Activated naive CD4-positive, alpha-beta T cell treated with anti-CD3 and anti-CD28 coated beads, Interleukin-2, amount 50 U/mL, for 72 hours (primary cell): Measurements from ENCODE around the gene LRRC9. TPM values are rescaled to one million over a fixed set of nuclear protein-coding genes. Genes with fewer than 3 reads are reported as not detected.
"Not testable (repeated sequence)": the region's sequence is repeated elsewhere in the genome, so short reads cannot be mapped to it uniquely, and the experiment has no call there.

Experiments
- ATAC-seq, 2 donors: fragments of 150-1000 bp; cut with Tn5 transposase; 2 replicates each; pipeline ENCODE4 v1.10.0; 2021; ENCODE audit warnings: mild to moderate bottlenecking in 2 of 2, moderate library complexity in 2 of 2
- DNase-seq, 2 donors: peaks; one replicate each; pipeline ENCODE4 v3.0.0; 2021 to 2022; ENCODE audit warnings: low spot score in 2 of 2
- H3K27ac Mint-ChIP-seq, 2 donors: one replicate each; pipeline ENCODE4 v1.8.0; 2022; ENCODE audit warnings: mild to moderate bottlenecking in 2 of 2, mixed read lengths in 2 of 2
- H3K36me3 Mint-ChIP-seq, 2 donors: one replicate each; pipeline ENCODE4 v1.8.0; 2022; ENCODE audit warnings: mixed read lengths in 2 of 2
- H3K9me3 Mint-ChIP-seq, 2 donors: one replicate each; pipeline ENCODE4 v1.8.0; 2022; ENCODE audit warnings: mixed read lengths in 2 of 2
- total RNA-seq, 2 donors: library from RNA; stranded (reverse); gene quantifications; one replicate each; pipeline ENCODE4 v1.2.3, GENCODE V29; 2022

Gene LRRC9
- total RNA-seq, 2 donors from 2014 or later = 0.05 TPM; not detected in 1

DNA sequence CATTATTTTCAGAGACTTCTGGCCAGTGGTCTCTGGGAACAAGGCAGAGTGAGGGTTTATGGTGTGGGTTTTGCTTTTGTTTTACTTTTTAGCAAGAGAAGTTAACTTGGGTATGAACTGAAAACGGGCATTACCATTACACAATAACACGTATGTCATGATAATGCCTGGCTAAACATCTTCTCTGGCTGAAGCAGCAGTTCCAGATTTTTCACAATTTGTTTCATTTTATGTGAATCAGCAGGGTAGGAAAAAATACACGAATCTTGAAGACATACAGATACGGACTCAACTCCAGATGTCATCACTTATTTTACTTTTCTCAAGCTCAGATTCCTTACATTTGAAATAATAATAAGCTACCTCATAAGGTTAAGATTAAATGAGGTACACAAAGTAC, 169.3 kb downstream of the LRRC9 start:
- DNase-seq = no peak
- no peak for ATAC-seq
- Mint-ChIP-seq H3K36me3 (peaks cover 15 to 20% of the 10 kb centered on the region in 2 donors), H3K9me3 (no peaks in the 10 kb centered on the region), H3K27ac (no peak overlapping the region)

DNA sequence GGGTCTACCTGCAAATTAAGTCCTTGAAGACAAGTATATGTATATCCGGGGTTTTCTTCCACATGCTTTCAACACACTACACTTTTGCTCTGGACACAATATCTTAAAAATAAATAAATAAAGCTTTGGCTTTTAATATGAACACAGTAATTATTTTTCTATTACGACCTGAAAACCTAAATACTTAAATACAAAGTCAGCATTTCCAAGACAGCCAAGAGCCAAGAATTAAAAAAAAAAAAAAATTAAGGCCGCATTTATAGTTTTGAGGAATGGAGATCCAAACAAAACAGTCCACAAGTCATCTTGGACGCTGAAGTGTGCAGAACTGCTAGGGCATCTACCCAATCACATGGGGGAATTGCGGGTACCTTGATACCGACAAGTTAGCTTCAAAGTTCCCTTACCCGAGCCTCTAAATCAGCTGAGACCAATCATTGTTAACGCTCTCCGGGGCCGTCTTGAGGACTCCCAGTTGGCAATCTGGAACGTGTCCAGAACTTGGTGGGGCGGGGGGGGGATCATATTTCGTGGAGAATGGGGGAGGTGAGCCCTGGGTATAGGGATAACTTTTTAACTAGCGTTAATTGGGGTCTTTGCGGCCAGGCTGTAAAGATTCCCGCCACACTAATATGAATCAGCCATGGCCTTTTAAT, 171.0 kb downstream of the LRRC9 start:
- ATAC-seq (no peak), DNase-seq (no peak)
- H3K9me3 Mint-ChIP-seq = no peaks in the 10 kb centered on the region
- H3K27ac Mint-ChIP-seq = peak overlapping the region; percentile 85 to 98
- H3K36me3 Mint-ChIP-seq = peaks cover 15 to 22% of the 10 kb centered on the region in 2 donors

DNA sequence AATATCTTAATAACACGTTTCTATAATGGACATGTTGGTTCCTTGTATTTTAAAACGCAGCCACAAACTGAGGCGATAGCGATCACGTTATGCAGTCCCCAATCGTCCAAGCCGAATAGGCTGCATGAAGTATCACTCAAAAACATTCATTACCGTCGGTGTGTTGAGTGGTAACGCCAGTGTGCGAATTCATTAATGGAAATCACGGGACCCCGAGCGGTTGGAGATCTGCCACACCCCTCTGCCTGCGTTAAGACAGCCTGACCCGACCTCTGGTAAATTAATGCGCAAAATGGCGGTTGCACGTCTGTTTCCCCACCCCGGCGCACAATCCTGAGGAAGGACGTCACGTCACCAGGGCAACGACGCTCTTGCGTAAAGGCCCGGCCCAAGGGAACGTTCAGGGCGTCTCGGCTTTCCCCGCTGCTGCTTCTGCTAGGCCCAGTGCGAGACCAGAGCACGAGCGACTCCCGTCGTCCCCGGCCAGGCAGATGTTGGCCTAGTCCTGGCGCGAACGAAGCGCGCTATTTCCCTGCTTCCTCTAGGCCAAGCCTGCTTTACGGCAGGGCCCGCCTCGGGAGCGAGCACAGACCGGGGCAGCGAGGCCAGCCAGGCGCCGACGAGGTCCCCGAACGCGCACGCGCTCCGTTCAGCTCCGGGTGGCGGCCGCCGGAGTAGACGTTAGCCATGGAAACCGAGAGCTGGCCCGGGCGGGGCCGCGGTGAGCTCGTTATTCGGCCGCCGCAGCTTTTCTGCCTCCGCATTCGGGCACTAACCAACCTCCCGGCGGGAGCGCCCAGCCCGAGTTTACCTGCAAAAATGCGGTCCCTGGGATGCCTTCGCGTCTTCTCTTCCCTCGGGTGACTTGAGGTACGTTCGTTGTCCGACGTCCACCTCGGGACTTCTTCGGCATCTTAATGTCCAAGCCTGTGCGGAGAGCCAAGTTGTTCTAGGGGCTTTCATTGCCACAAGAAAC, 171.9 kb downstream of the LRRC9 start, which contains the start of gene PCNX4:
Gene PCNX4, plus strand, starts transcription at position 374 of the 976 bp plus-strand sequence. CDS start 15,716 bp downstream, outside the sequence.
- Mint-ChIP-seq H3K36me3 (peaks cover 15 to 22% of the 10 kb centered on the region in 2 donors), H3K9me3 (no peaks in the 10 kb centered on the region), H3K27ac (peak within 1 kb of the TSS; percentile 85 to 98)
- DNase-seq (peak; percentile 84 to 93), ATAC-seq (peak; percentile 93 to 97)

DNA sequence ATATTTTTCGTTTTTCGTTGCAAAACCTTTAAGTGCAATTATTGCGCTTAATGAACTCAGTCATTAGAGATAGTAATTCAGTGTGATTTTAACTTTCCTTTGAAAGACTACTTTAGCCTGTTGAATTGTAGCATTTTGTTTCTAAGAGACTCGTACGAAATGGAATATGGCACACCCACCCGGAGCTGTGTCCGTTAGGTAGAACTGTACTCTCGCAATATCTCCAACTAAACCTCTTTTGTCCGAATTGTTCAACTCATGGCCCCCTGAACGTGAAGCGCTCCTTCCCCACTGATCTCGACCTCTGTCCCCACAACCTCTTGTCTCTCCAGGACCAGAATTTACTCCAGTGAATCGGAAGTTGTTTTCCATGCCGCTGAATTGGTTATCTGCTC, 172.6 kb downstream of the LRRC9 start:
- H3K27ac Mint-ChIP-seq = peak overlapping the region; percentile 85 to 98
- no peak for DNase-seq
- no peak for ATAC-seq

DNA sequence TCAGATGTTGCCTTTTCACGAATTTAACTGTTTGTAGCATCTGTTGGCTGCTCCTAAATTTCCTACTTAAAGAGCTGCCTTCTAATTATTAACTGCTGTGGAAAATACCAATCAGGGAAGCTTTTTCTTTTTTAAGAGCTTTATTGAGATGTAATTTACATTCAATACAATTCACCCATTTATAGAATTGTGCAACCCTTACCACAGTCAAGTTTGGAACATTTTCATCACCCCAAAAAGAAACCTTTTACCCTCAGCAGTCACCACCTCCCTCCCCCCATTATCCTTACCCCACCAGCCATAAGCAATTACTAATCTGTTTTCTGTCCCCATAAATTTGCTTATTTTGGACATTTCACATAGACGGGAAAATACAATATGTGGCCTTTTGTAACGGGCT, 173.1 kb downstream of the LRRC9 start:
- ATAC-seq (no peak), DNase-seq (no peak)
- Mint-ChIP-seq H3K9me3 (no peaks in the 10 kb centered on the region), H3K36me3 (peaks cover 21 to 28% of the 10 kb centered on the region in 2 donors), H3K27ac (peak overlapping the region; percentile 85 to 98)

More for the DNA sequence above, 172.6 kb downstream of the LRRC9 start:
- Mint-ChIP-seq H3K9me3 (no peaks in the 10 kb centered on the region), H3K36me3 (peaks cover 16 to 23% of the 10 kb centered on the region in 2 donors)

DNA sequence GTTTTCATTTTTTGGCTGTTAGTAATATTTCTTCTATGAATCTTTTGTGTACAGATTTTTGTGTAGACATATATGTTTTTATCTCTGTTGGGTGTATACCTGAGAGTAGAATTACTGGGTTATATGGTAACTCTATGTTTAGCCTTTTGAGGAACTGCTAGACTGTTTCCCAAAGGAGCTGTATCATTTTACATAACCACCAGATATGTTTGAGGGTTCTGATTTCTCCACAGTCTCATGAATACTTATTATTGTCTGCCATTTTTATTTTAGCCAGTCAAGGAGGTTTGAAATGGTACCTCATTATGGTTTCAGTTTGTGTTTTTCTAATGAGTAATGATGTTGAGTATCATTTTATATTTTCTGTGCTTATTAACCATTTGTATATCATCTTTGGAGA, 173.7 kb downstream of the LRRC9 start:
- Mint-ChIP-seq H3K27ac (peak overlapping the region; percentile 31 to 85), H3K9me3 (no peaks in the 10 kb centered on the region), H3K36me3 (peaks cover 26 to 31% of the 10 kb centered on the region in 2 donors)
- DNase-seq (no peak), ATAC-seq (no peak)

DNA sequence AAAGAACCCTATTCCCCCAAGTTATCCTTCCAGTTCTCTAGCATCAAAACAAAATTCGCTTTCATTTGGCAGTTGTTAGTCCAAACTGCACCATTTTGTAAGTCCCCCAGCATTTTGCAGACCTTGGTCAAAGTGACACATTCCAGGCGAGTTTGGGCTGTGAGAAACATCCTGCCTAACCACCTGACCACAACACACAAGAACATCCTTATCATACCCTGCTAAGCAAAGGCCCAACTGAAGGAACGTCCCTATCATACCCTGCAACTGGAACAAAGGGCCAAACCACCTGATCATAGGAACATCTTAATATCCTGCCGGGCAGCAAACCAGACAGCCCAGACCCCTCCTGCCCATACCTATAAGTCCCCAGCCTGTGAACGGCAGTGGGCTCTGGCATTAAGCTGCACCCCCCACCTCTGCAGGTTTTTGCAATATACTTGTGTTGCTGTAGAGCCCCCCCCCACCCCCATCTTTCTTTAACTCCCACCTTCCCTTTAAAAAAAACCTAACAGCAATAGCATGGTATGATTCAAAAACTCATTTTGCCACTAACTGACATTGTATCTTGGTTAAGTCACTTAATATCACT, 174.5 kb downstream of the LRRC9 start:
- peaks cover 26 to 31% of the 10 kb centered on the region in 2 donors for H3K36me3 Mint-ChIP-seq
- DNase-seq (no peak), ATAC-seq (peak in 1 of 2 donors; percentile 30)
- peak overlapping the region; percentile 0 to 16 for H3K27ac Mint-ChIP-seq
- no peaks in the 10 kb centered on the region for H3K9me3 Mint-ChIP-seq

DNA sequence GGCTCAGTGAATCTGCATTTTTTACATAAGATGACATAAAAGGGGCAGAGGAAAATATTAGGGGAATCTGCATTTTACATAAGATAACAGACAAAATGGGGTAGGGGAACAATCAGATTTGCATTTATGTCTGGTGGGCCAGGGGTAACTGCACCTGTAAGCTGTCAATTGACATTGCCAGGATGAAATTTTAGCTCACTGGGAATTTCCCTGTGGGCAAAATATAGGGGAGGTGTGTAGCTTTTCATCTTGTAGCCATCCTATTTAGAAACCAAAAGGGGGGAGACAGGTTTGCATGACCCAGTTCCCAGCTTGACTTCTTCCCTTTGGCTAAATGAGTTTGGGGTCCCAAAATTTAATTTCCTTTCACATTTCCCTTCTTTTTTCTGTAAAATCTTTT, 175.3 kb downstream of the LRRC9 start:
- no peak for DNase-seq
- H3K27ac Mint-ChIP-seq = no peak overlapping the region
- no peaks in the 10 kb centered on the region for H3K9me3 Mint-ChIP-seq
- H3K36me3 Mint-ChIP-seq = peaks cover 26 to 31% of the 10 kb centered on the region in 2 donors
- ATAC-seq = no peak

DNA sequence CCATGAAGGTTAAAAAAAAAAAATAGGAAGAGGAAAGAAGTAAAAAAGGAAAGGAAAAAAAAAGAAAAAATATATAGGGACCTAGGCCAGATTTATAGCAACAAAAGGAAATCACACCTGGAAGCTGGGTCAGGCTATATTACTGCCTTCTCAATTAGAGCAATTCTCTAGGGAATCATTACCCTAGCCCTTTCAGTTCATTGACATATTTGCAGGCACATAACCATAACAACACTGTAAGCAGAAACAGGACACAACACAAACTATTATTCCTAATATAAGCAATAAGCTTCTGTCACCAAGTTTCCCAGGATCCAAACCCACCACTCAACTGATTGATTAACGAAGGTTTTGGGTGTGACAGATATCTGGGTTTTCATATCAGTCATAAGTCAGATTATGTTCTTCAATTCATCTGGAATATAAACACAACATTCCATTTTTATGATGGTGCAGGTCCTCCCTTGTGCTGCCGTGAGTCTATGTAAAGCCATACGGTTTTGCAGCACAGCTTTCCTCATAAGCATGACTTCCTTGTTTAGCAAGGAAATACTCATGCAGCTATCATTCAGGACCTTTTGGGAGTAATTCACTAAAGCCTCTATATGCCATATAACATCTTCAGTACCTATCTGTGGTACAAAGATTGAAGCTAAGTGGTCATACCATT, 176.0 kb downstream of the LRRC9 start:
- Mint-ChIP-seq H3K36me3 (peaks cover 31 to 35% of the 10 kb centered on the region in 2 donors), H3K9me3 (peaks cover 0 to 3% of the 10 kb centered on the region in 2 donors), H3K27ac (no peak overlapping the region)
- no peak for ATAC-seq
- no peak for DNase-seq

DNA sequence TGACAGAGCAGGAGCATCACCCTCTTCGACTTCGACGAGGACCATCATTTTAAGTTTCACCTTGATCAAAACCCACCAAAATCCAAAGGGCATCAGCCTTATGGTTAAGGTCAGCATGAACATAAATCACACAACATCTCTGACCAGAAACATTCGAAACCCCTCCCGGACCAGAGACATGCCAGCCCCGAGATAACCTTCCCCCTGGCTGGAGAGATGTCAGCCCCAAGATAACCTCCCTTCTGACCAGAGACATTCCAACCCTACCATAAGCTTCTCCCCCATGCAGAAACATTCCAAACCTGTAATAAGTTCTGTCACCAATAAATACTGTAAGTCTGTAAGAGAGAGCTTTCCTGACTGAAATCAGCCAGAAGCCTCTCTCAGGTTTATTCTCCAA, 178.0 kb downstream of the LRRC9 start:
- no peak for DNase-seq
- H3K36me3 Mint-ChIP-seq = peaks cover 24 to 26% of the 10 kb centered on the region in 2 donors
- peaks cover 0 to 5% of the 10 kb centered on the region in 2 donors for H3K9me3 Mint-ChIP-seq
- H3K27ac Mint-ChIP-seq = no peak overlapping the region
- no peak for ATAC-seq

DNA sequence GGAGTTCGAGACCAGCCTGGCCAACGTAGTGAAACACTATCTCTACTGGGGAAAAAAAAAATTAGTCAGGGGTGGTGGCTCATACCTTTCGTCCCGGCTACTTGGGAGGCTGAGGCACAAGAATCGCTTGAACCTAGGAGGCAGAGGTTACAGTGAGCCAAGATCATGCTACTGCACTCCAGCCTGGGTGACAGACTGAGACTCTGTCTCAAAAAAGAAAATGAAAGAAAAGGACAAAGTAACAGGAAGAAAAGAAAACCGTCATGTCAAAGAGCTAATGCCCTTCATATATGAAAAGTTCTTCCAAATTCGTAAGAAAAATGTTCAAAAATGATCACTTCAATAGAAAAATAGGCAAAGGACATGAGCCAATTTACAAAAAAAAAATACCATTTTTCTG, 179.9 kb downstream of the LRRC9 start:
- Mint-ChIP-seq H3K9me3 (peaks cover 0 to 10% of the 10 kb centered on the region in 2 donors), H3K36me3 (peaks cover 15 to 35% of the 10 kb centered on the region in 2 donors)

DNA sequence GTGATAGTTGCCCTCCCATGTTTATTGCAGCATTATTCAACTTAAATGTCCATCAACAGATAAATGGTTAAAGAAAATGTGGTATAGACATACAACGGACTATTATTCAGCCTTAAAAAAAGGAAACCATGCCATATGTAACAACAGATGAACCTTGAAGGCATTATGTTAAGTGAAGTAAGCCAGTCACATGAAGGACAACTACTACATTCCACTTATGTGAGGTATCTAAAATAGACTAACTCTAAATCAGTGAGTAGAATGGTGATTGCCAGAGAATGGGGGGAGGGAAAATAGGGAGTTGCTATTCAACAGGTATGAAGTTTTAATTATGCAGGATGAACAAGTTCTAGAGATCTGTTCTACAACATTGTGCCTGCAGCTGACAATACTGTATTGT, 181.8 kb downstream of the LRRC9 start:
- peaks cover 15 to 35% of the 10 kb centered on the region in 2 donors for H3K36me3 Mint-ChIP-seq
- H3K27ac Mint-ChIP-seq = no peak overlapping the region
- DNase-seq (no peak), ATAC-seq (no peak)
- peaks cover 0 to 10% of the 10 kb centered on the region in 2 donors for H3K9me3 Mint-ChIP-seq

More for the DNA sequence above, 179.9 kb downstream of the LRRC9 start:
- DNase-seq, ATAC-seq: not testable (repeated sequence)
- peak overlapping the region in 1 of 2 donors; percentile 44 for H3K27ac Mint-ChIP-seq

DNA sequence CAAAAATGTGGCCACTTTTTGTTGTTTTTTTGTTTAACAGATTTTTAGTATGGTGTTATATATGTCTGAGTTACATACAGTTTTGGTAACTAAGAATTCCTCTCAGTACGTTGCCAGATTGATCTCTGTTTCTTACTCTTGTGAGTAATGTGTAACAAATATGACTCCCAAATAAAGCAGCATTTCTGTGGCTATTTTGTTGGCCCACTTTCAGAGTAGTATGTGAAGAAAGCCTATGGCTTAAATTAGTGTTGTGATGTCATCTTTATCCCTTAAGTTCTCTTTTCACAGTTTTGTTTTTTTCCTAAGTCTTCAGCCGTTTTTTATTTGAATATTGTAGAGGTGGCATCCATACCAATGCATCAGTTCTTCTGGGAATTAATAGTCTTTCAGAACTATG, 182.4 kb downstream of the LRRC9 start:
- no peak overlapping the region for H3K27ac Mint-ChIP-seq
- peaks cover 15 to 36% of the 10 kb centered on the region in 2 donors for H3K36me3 Mint-ChIP-seq
- DNase-seq (no peak), ATAC-seq (no peak)
- H3K9me3 Mint-ChIP-seq = peaks cover 0 to 10% of the 10 kb centered on the region in 2 donors

DNA sequence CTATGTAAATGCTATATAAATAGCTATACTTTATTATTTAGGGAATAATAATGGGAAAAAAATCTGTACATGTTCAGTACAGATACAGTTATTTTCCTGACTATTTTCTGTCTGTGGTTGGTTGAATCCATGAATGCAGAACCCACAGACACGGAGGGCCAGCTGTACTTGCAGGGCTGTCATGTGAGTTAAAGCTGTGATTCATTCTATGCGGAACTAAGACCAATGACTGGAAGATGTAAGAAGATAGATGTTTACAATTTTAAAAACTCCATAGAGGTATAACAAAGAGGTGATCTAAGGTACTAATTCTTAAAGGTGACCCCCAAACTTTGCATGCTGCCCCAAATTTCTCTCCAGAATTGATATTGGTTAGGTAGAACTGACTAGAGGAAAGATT, 186.4 kb downstream of the LRRC9 start:
- peaks cover 0 to 5% of the 10 kb centered on the region in 2 donors for H3K9me3 Mint-ChIP-seq
- peaks cover 11 to 43% of the 10 kb centered on the region in 2 donors for H3K36me3 Mint-ChIP-seq
- DNase-seq (no peak), ATAC-seq (no peak)
- no peak overlapping the region for H3K27ac Mint-ChIP-seq

DNA sequence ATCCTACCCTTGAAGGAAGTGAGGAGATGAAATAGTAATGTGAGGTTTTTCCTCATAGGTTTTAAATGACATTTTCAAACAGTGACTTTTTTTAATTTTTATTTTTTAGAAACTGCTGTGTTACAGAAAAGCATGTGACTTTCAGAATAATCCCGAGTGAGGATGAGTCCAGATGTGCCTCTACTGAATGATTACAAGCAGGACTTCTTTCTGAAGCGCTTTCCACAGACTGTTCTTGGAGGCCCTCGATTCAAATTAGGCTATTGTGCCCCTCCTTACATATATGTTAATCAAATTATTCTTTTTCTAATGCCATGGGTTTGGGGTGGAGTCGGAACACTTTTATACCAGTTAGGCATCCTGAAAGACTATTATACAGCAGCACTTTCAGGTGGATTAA, 187.5 kb downstream of the LRRC9 start:
- no peak overlapping the region for H3K27ac Mint-ChIP-seq
- no peak for DNase-seq

DNA sequence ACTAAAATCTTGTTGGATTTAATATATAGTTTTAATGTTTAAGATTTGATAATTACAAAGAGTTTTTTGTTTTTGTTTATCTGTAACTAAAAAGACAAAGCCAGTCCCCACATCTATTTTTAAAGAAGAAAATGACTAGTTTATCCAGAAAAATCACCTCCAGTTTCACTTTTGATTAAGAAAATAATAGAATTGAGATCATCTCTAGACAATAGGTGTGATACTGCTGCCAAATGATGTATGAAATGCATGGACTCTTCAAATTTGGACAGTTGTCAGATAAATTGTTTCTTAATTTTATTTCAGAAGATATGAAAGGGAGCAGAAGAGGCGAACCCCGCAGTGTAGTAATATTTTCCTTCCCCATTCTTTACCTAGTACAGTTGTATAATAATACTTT, 191.8 kb downstream of the LRRC9 start:
- DNase-seq (no peak), ATAC-seq (no peak)
- H3K36me3 Mint-ChIP-seq = peaks cover 16 to 33% of the 10 kb centered on the region in 2 donors
- no peaks in the 10 kb centered on the region for H3K9me3 Mint-ChIP-seq
- no peak overlapping the region for H3K27ac Mint-ChIP-seq

More for the DNA sequence above, 187.5 kb downstream of the LRRC9 start:
- no peak for ATAC-seq
- peaks cover 11 to 43% of the 10 kb centered on the region in 2 donors for H3K36me3 Mint-ChIP-seq
- peaks cover 0 to 5% of the 10 kb centered on the region in 2 donors for H3K9me3 Mint-ChIP-seq
